A172 (cell line): ENCODE measurements around the gene NUFIP2. TPM values are rescaled to one million over a fixed set of nuclear protein-coding genes. Genes with fewer than 3 reads are reported as not detected.
"Not testable (repeated sequence)": the region's sequence is repeated elsewhere in the genome, so short reads cannot be mapped to it uniquely, and the experiment has no call there.

Experiments used
- DNase-seq: peaks from one replicate; pipeline ENCODE4 v3.0.0-alpha.2; 2015; ENCODE audit warnings: low spot score
- total RNA-seq: library from RNA; depleted of rRNA; stranded (reverse); fragments of >200 nt; shearing (Covaris generic); gene quantifications from 2 replicates; pipeline ENCODE4 v1.2.3, GENCODE V29; 2014; rRNA removed

The NUFIP2 gene
- total RNA-seq: 55.7 and 59.3 TPM in 2 replicates

GRCh38 chr17:29293890-29294579 lies at the start of gene NUFIP2:
NUFIP2 (minus strand) TSS chr17:29294148; CDS start chr17:29294059, 89 bp downstream.
- DNase-seq: peak; percentile 100

GRCh38 chr17:29342158-29342765 lies 48.3 kb upstream of the NUFIP2 start:
- DNase-seq: no peak

DNA sequence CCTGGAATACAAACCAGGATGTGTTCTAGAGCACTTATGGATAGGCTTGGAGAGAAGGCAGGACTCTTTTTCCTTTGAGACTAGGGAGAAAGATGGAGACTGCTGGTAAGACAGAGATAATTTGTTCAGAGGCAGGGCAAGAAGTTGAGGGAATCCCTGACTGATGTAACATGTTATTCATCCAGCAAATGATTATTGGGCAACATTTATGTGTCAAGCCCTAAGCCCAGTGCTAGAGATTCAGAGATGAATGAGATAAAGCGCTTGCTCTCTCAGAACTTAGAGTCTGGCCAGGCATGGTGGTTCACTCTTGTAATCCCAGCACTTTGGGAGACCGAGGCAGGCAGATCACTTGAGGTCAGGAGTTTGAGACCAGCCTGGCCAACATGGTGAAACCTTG lies 47.8 kb upstream of the NUFIP2 start:
- no peak for DNase-seq

DNA sequence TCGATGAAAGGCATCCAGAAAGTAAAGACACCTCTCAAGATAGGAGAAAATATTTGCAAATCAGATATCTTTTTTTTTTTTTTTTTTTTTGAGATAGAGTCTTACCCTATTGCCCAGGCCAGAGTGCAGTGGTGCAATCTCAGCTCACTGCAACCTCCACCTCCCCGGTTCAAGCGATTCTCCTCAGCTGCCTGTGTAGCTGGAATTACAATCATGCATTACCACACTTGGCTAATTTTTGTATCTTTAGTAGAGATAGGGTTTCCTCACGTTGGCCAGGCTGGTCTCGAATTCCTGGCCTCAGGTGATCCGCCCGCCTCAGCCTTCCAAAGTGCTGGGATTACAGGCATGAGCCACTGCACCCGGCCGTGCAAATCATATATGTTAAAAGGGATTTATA lies 45.1 kb upstream of the NUFIP2 start:
- DNase-seq: not testable (repeated sequence)

DNA sequence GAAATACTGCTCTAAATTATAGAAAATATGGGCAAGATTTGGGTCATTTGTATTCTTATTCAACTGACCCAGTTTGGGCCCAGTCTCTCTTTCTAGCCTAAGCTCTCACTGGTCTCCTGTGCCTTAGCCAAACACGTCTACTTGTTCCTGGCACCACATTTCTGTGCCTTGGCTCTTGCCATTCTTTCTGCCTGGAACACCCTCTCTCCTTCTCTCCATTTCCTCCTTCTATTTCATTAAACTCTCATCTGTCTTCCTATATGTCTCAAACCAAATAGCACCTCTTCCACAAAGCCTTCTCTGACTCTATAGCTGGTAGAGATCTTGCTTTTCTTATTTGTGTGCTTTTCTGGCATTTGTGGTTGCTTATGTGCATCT lies 37.7 kb upstream of the NUFIP2 start:
- DNase-seq: no peak

DNA sequence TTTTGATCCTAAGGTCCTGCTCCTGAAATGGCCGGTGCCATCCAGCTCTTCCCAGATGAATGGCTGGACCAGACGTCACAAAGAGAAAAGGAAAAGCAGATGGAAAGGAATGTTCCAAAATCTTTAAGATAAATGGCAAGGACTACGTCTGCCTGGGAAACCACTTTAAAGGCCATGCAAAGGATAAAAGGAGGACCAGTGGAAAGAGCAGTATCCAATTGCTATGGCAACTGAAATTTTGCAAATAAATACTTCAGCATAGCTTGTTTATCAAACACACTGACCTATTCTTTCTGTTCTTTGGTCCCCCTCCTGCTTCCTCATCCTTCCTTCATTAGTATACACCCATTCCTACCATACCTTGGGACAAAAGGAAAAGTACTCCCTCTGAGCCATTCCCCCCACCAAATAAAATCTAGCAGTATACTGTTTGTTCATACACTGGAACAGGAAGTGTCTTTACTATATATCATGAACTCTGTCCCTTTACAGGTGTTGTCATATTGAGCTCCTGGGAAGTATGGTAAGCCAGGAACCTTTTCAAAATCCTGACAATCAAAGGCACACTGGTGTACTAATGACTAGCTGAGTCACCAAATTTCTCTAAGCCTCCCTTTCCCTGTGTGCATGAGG lies 37.2 kb upstream of the NUFIP2 start:
- DNase-seq: no peak

DNA sequence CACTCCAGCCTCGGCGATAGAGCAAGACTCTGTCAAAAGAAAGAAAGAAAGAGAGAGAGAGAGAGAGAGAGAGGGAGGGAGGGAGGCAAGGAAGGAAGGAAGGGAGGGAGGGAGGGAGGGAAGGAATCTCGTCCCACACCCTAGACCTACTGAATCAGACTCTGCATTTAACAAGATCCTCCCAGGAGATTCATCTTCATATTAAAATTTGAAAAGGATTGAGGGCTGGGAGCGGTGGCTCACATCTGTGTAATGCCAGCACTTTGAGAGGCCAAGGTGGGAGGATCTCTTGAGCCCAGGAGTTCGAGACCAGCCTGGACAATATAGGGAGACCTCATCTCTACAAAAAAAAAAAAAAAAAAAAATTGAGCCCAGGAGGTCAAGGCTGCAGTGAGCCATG lies 33.5 kb upstream of the NUFIP2 start:
- DNase-seq: no peak

DNA sequence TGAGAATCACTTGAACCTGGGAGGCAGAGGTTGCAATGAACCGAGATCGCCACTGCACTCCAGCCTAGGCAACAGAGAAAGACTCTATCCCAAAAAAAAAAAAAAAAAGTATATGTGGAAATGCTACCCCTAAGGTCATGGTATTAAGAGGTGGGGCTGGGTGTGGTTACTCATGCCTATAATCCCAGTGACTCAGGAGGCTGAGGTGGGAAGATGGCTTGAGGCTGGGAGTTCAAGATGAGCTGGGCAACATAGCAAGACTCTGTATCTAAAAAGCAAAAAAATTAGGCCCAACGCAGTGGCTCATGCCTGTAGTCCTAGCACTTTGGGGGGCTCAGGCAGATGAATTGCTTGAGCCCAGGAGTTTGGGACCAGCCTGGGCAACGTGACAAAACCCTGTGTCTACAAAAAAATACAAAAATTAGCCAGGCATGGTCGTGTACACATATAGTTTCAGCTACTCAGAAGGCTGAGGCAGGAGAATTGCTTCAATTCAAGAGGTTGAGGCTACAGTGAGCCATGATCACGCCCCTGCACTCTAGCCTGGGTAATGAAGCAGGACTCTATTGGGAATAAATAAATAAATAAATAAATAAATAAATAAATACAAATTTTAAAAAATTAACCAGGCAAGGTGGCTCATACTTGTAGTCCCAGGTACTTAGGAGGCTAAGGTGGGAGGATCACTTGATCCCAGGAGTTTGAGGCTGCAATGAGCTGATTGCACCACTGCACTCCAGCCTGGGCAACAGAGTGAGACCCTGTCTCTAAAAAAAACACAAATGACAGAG lies 32.3 kb upstream of the NUFIP2 start:
- DNase-seq: no peak

DNA sequence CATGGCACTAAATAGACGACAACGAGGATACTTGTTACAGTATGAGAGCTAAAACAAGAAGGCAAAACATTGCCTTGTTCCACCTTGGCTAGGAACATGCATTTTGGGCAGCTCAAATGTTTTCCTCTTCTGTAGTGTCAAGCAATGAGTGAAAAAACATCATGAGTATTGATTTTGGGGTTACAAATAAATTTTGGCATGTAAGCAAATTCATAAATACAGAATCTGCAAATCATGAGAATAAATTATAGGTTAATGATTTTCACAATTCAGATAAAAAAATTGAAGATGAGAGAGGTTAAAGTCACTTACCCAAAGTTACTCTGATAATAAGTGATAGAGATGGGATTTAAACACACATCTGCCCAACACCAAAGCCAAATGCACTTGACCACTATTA lies 28.4 kb upstream of the NUFIP2 start:
- no peak for DNase-seq

- DNase-seq: no peak
Measured at GRCh38 chr17:29303386-29303785, 9.4 kb upstream of the NUFIP2 start.

- DNase-seq: no peak
Measured at GRCh38 chr17:29299031-29299430, 5.1 kb upstream of the NUFIP2 start.

DNA sequence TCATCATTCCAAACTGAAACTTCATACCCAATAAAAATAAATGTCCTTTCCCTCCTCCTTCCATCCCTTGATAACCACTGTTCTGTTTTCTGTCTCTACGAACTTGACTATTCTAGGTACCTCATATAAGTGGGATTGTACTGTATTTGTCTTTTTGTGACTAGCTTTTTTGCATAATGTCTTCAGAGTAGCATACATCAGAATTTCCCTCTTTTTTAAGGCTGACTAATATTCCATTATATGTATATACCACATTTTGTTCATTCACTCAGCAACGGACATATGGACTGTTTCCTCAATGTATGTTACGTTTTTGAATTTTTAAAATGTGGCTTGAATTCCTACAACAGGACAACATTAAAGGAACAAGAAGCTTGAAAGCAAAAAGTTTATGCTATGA lies 1.5 kb upstream of the NUFIP2 start:
- no peak for DNase-seq

GRCh38 chr17:29294580-29294900 lies 592 bp upstream of the NUFIP2 start:
- DNase-seq: no peak

GRCh38 chr17:29292992-29293889 lies 707 bp downstream of the NUFIP2 start:
- peak; percentile 47 for DNase-seq

DNA sequence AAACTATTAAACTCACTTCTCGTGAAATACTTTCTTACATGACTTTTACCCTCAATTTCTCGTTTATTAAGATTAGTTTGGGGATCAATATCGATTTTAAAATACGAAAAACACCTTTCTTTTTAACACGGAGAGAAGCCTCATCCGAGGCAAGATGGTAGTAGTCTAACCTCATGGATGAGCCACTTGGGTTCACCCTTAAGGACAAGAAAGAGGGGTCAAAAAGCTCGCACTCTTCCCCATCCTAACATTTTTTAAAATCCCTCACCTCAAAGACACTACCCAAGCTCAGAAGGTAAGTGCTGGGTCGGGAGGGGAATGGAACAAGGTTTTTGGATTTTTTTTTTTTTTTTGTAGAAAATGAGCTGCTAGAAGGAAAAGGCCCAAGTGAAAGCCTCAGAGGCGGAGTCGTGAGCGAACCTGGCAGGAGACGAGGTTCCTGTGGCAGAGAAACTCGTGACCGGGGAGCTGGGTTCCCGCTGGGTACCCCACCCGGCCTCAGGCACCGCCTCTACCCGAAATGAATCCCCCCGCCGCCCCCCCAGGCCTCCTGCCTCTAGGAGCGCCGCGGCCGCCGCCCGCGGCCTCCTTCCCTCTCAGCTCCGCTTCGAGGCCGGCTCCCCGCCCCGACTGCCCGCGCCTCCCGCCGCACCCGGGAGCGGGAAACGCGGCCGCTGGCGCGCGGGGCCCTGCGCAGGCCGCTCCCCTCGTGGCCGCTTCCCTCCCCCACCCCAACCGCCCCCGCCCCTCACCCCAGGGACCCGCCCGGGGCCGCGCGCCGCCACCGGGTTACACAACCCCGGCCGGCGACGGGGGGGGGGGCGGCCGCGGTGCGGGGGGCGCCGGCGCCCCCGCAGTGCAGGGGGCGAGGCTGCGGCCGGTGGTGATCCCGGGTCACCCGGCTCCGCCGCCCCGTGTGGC lies 1.6 kb downstream of the NUFIP2 start:
- peak; percentile 59 for DNase-seq

- DNase-seq: peak; percentile 82
Measured at GRCh38 chr17:29291163-29291752, 2.7 kb downstream of the NUFIP2 start.

DNA sequence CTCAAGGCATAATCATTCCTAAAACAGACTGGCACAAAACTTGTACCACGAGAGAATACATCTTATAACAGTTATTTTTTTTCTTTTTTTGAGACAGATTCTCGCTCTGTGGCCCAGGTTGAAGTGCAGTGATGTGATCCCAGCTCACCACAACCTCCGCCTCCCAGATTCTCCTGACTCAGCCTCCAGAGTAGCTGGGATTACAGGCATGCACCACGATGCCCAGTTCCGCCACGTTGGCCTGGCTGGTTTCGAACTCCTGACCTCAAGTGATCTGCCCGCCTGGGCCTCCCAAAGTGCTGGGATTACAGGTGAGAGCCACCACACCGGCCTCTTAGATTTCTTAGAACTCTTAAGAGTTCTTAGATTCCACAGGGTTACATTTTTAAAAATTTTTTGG lies 4.1 kb downstream of the NUFIP2 start:
- no peak for DNase-seq

GRCh38 chr17:29283961-29284360 lies 10.0 kb downstream of the NUFIP2 start:
- DNase-seq: no peak

- no peak for DNase-seq
Measured at GRCh38 chr17:29283496-29283895, 10.5 kb downstream of the NUFIP2 start.
